DND-41 (cell line): ENCODE results near the gene LANCL3.
"Not testable (repeated sequence)": the region's sequence is repeated elsewhere in the genome, so short reads cannot be mapped to it uniquely, and the experiment has no call there.

Source experiments
- ATAC-seq: fragments of 200-7000 bp; cut with Tn5 transposase; 3 replicates; pipeline ENCODE4 v1.9.1; 2021; ENCODE audit warnings: low read depth; ENCODE audit not compliant: insufficient read depth
- DNase-seq: peaks from one replicate; pipeline ENCODE4 v3.0.0-alpha.2; 2020
- H2AFZ ChIP-seq: 2 replicates; pipeline ENCODE4 v1.6.0; 2012; ENCODE audit warnings: low read depth, low read length
- H3K27ac ChIP-seq: 2 replicates; pipeline ENCODE4 v1.5.1; 2012; ENCODE audit warnings: low read length, inconsistent platforms
- H3K27me3 ChIP-seq: fragments of 200-600 bp; sonication (generic); 2 replicates; pipeline ENCODE4 v1.6.0; 2012; ENCODE audit warnings: low read length, mild to moderate bottlenecking, inconsistent platforms; ENCODE audit not compliant: insufficient read depth, poor library complexity
- H3K36me3 ChIP-seq: 2 replicates; pipeline ENCODE4 v1.5.1; 2012; ENCODE audit warnings: low read length, inconsistent platforms; ENCODE audit not compliant: insufficient read depth
- H3K4me1 ChIP-seq: 2 replicates; pipeline ENCODE4 v1.5.1; 2012; ENCODE audit warnings: mild to moderate bottlenecking, low read length; ENCODE audit not compliant: insufficient read depth
- H3K4me2 ChIP-seq: 2 replicates; pipeline ENCODE4 v1.6.0; 2012; ENCODE audit warnings: mild to moderate bottlenecking, moderate library complexity, low read length, inconsistent platforms; ENCODE audit not compliant: insufficient read depth
- H3K4me3 ChIP-seq, 2 experiments: fragments of 200-600 bp in 1 of 2; shearing (Covaris generic) in 1 of 2; 2 replicates each; pipeline ENCODE4 v1.5.1; 2012 to 2016; ENCODE audit warnings: inconsistent platforms in 2 of 2, low read length in 2 of 2, mild to moderate bottlenecking in 2 of 2, low read depth in 1 of 2, moderate library complexity in 1 of 2
- H3K79me2 ChIP-seq: 2 replicates; pipeline ENCODE4 v1.6.0; 2012; ENCODE audit warnings: low read length, inconsistent platforms; ENCODE audit not compliant: insufficient read depth
- H3K9ac ChIP-seq: 2 replicates; pipeline ENCODE4 v1.6.0; 2012; ENCODE audit warnings: low read depth, mild to moderate bottlenecking, inconsistent platforms, low read length, moderate library complexity
- H3K9me3 ChIP-seq: 2 replicates; pipeline ENCODE4 v1.5.1; 2012; ENCODE audit warnings: low read length, moderate library complexity, mild to moderate bottlenecking, inconsistent platforms; ENCODE audit not compliant: insufficient read depth, severe bottlenecking
- H4K20me1 ChIP-seq: 2 replicates; pipeline ENCODE4 v1.6.0; 2012; ENCODE audit warnings: low read length; ENCODE audit not compliant: insufficient read depth
- CTCF ChIP-seq: IDR thresholded peaks from 2 replicates; pipeline ENCODE4 v1.5.1; 2012; ENCODE audit warnings: borderline replicate concordance, low read length, moderate library complexity, mild to moderate bottlenecking; ENCODE audit not compliant: poor library complexity, severe bottlenecking; ENCODE audit errors: extremely low read depth
- EZH2 ChIP-seq: IDR thresholded peaks from 3 replicates; pipeline ENCODE4 v1.6.1; 2012; ENCODE audit warnings: borderline replicate concordance, low read depth, mild to moderate bottlenecking, moderate library complexity, low read length, inconsistent platforms; ENCODE audit not compliant: severe bottlenecking

The LANCL3 gene

GRCh38 chrX:37543324-37543723, 28.1 kb upstream of the LANCL3 start:
- no peak for TF ChIP-seq CTCF
- no peak for TF ChIP-seq EZH2
- Histone ChIP-seq H2AFZ (no peak overlapping the region), H3K9ac (no peak overlapping the region), H3K27ac (no peak overlapping the region), H4K20me1 (no peaks in the 10 kb centered on the region), H3K79me2 (no peaks in the 10 kb centered on the region), H3K27me3 (no peaks in the 10 kb centered on the region), H3K4me3 (no peak overlapping the region), H3K4me1 (no peaks in the 10 kb centered on the region), H3K9me3 (no peaks in the 10 kb centered on the region), H3K36me3 (no peaks in the 10 kb centered on the region), H3K4me2 (no peak overlapping the region)
- ATAC-seq (no peak), DNase-seq (no peak)

DNA sequence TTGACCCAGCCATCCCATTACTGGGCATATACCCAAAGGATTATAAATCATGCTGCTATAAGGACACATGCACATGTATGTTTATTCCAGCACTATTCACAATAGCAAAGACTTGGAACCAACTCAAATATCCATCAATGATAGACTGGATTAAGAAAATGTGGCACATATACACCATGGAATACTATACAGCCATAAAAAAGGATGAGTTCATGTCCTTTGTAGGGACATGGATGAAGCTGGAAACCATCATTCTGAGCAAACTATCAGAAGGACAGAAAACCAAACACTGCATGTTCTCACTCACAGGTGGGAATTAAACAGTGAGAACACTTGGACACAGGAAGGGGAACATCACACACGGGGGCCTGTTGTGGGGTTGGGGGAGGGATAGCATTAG, 26.9 kb upstream of the LANCL3 start:
- not testable (repeated sequence) for H2AFZ ChIP-seq, H3K4me3 ChIP-seq, H4K20me1 ChIP-seq, H3K27me3 ChIP-seq, H3K4me1 ChIP-seq, H3K36me3 ChIP-seq, H3K4me2 ChIP-seq, ATAC-seq, H3K27ac ChIP-seq, H3K79me2 ChIP-seq, H3K9ac ChIP-seq, DNase-seq, H3K9me3 ChIP-seq

- DNase-seq: no peak
- Histone ChIP-seq H3K27ac (no peak overlapping the region), H3K4me1 (no peaks in the 10 kb centered on the region), H3K36me3 (no peaks in the 10 kb centered on the region), H2AFZ (no peak overlapping the region), H3K4me3 (no peak overlapping the region), H3K9ac (no peak overlapping the region), H3K9me3 (no peaks in the 10 kb centered on the region), H4K20me1 (no peaks in the 10 kb centered on the region), H3K79me2 (no peaks in the 10 kb centered on the region), H3K27me3 (no peaks in the 10 kb centered on the region), H3K4me2 (no peak overlapping the region)
- no peak for ATAC-seq
- TF ChIP-seq EZH2: no peak
- no peak for TF ChIP-seq CTCF
Observed at GRCh38 chrX:37545066-37545465, 26.4 kb upstream of the LANCL3 start.

- not testable (repeated sequence) for H3K27me3 ChIP-seq, H2AFZ ChIP-seq, H3K9ac ChIP-seq, H3K36me3 ChIP-seq, H3K4me1 ChIP-seq, H3K9me3 ChIP-seq, ATAC-seq, H3K79me2 ChIP-seq, H3K4me2 ChIP-seq, H3K4me3 ChIP-seq, H3K27ac ChIP-seq, DNase-seq, H4K20me1 ChIP-seq
Observed at GRCh38 chrX:37549619-37550018, 21.8 kb upstream of the LANCL3 start.
